PC-3 (cell line): ENCODE measurements around the gene CNKSR3. TPM values are rescaled to one million over a fixed set of nuclear protein-coding genes. Genes with fewer than 3 reads are reported as not detected.

Source experiments
- ATAC-seq: fragments of 200-7000 bp; cut with Tn5 transposase; 2 replicates; pipeline ENCODE4 v1.9.1; 2020; ENCODE audit warnings: mild to moderate bottlenecking, moderate library complexity
- BruUV-seq: library from RNA; stranded (reverse); fragments of 400-500 nt; replicated peaks from 2 replicates; lab custom pipeline; 2021; lab: Mats Ljungman, UMichigan
- CTCF ChIA-PET: fragments of 300-600 bp; sonication (Branson Sonifier 250); formaldehyde crosslinking; loops from one replicate; lab custom pipeline; 2022; ENCODE audit warnings: antibody characterized with exemption; lab: Charles Lee
- POLR2A ChIA-PET: fragments of 300-600 bp; sonication (Branson Sonifier 250); formaldehyde crosslinking; loops from one replicate; lab custom pipeline; 2022; ENCODE audit warnings: antibody characterized with exemption; ENCODE audit not compliant: unreplicated experiment; lab: Charles Lee
- DNase-seq: peaks from one replicate; pipeline ENCODE4 v3.0.0-alpha.2; 2015
- H2AFZ ChIP-seq: fragments of 300-600 bp; sonication (generic); 2 replicates; pipeline ENCODE4 v1.6.0; 2016; ENCODE audit warnings: antibody characterized with exemption, low read length
- H3F3A ChIP-seq: fragments of 300-600 bp; sonication (generic); one replicate; pipeline ENCODE4 v1.6.0; 2017; ENCODE audit warnings: antibody characterized with exemption, low read length, control low read depth, mild to moderate bottlenecking; ENCODE audit not compliant: unreplicated experiment
- H3K27ac ChIP-seq: fragments of 300-600 bp; sonication (generic); 2 replicates; pipeline ENCODE4 v1.5.1; 2016; ENCODE audit warnings: mild to moderate bottlenecking, low read length
- H3K27me3 ChIP-seq: fragments of 300-600 bp; sonication (generic); 2 replicates; pipeline ENCODE4 v1.6.1; 2016; ENCODE audit warnings: low read length, mixed read lengths
- H3K36me3 ChIP-seq: fragments of 300-600 bp; sonication (generic); 2 replicates; pipeline ENCODE4 v1.6.1; 2016; ENCODE audit warnings: low read depth, mixed run types, low read length, mixed read lengths
- H3K4me1 ChIP-seq: fragments of 300-600 bp; sonication (generic); 2 replicates; pipeline ENCODE4 v1.5.1; 2016; ENCODE audit warnings: low read length; ENCODE audit not compliant: insufficient read depth
- H3K4me2 ChIP-seq: fragments of 300-600 bp; sonication (generic); 2 replicates; pipeline ENCODE4 v1.6.0; 2016; ENCODE audit warnings: low read length
- H3K4me3 ChIP-seq: fragments of 300-600 bp; sonication (generic); 2 replicates; pipeline ENCODE4 v1.5.1; 2016; ENCODE audit warnings: mild to moderate bottlenecking, low read length, mixed read lengths
- H3K79me2 ChIP-seq: fragments of 300-600 bp; sonication (generic); 2 replicates; pipeline ENCODE4 v1.6.1; 2017; ENCODE audit warnings: low read length, mixed read lengths
- H3K9ac ChIP-seq: fragments of 300-600 bp; sonication (generic); 2 replicates; pipeline ENCODE4 v1.6.0; 2016; ENCODE audit warnings: mild to moderate bottlenecking, low read length
- H3K9me2 ChIP-seq: fragments of 300-600 bp; sonication (generic); replicated peaks from 2 replicates; pipeline ENCODE4 v1.6.1; 2016; ENCODE audit warnings: mixed run types, low read length, mixed read lengths
- H3K9me3 ChIP-seq: fragments of 300-600 bp; sonication (generic); 2 replicates; pipeline ENCODE4 v1.6.1; 2016; ENCODE audit warnings: low read length, mixed read lengths
- H4K20me1 ChIP-seq: fragments of 300-600 bp; sonication (generic); 2 replicates; pipeline ENCODE4 v1.6.1; 2016; ENCODE audit warnings: low read length, mixed read lengths
- EZH2 ChIP-seq: fragments of 300-600 bp; sonication (generic); IDR thresholded peaks from one replicate; pipeline ENCODE4 v1.6.1; 2017; ENCODE audit warnings: antibody characterized with exemption, mild to moderate bottlenecking, low read length; ENCODE audit not compliant: unreplicated experiment
- EZH2phosphoT487 ChIP-seq: fragments of 300-600 bp; sonication (generic); IDR thresholded peaks from 2 replicates; pipeline ENCODE4 v1.6.1; 2018; ENCODE audit warnings: mild to moderate bottlenecking, antibody characterized with exemption, low read length, borderline replicate concordance
- intact Hi-C: fragments of 100-400 bp; cut with micrococcal nuclease; formaldehyde crosslinking; loops from 2 replicates; pipeline ENCODE4 v1.9.0; 2023
- total RNA-seq: library from RNA; depleted of rRNA; stranded (reverse); fragments of >200 nt; gene quantifications from 2 replicates; pipeline ENCODE4 v1.2.3, GENCODE V29; 2014
- TF ChIP-seq, protein P1 (sequence below): fragments of 300-600 bp; sonication (generic); conservative IDR thresholded peaks from 2 replicates; pipeline ENCODE4 v1.5.1; 2017; ENCODE audit warnings: antibody characterized with exemption, low read depth, mild to moderate bottlenecking, low read length

The CNKSR3 gene
- total RNA-seq, 1 experiment from 2014 or later = 3.2 TPM

DNA sequence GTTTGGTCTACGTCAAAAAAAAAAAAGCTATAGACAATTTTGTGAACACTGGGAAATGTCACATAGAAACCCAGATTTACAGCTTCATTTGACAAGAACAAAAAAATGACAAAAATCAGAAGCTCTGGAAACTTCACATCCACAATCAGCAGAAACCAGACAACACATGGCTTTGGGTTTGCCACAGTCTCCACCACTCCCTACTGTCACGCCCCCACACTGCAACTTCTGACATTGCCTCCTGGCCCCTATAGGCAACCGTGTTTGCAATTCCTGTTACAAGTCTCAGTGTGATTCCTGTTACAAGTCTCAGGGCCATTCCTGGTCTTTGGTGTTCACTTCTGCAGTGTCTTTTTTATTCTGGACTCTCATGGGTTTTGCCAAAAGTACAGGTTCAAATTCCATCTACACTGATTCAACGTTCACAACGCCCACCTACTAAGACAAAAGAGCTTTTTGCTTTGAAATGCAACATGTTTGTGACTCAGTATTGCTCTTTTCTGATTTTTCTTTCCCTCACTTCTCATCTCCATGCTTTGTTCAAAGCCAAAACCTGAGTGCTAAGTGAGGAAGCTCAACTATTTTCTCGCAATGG, 12.0 kb downstream of the CNKSR3 start:
- no peaks in the 10 kb centered on the region for H3K9me2 ChIP-seq
- no peak overlapping the region for H2AFZ ChIP-seq
- POLR2A ChIA-PET = no interaction called here
- no peak overlapping the region for H3K4me3 ChIP-seq
- CTCF ChIA-PET = no interaction called here
- no peaks in the 10 kb centered on the region for H3K36me3 ChIP-seq
- no peak overlapping the region for H3K9ac ChIP-seq
- no peaks in the 10 kb centered on the region for H3F3A ChIP-seq
- H3K27ac ChIP-seq = no peak overlapping the region
- H3K4me1 ChIP-seq = no peaks in the 10 kb centered on the region
- H3K79me2 ChIP-seq = no peaks in the 10 kb centered on the region
- no peaks in the 10 kb centered on the region for H3K27me3 ChIP-seq
- no peaks in the 10 kb centered on the region for H3K9me3 ChIP-seq
- no TSS peak for BruUV-seq
- no peak overlapping the region for H3K4me2 ChIP-seq
- TF ChIP-seq, protein P1, sequence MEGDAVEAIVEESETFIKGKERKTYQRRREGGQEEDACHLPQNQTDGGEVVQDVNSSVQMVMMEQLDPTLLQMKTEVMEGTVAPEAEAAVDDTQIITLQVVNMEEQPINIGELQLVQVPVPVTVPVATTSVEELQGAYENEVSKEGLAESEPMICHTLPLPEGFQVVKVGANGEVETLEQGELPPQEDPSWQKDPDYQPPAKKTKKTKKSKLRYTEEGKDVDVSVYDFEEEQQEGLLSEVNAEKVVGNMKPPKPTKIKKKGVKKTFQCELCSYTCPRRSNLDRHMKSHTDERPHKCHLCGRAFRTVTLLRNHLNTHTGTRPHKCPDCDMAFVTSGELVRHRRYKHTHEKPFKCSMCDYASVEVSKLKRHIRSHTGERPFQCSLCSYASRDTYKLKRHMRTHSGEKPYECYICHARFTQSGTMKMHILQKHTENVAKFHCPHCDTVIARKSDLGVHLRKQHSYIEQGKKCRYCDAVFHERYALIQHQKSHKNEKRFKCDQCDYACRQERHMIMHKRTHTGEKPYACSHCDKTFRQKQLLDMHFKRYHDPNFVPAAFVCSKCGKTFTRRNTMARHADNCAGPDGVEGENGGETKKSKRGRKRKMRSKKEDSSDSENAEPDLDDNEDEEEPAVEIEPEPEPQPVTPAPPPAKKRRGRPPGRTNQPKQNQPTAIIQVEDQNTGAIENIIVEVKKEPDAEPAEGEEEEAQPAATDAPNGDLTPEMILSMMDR = no peak
- TF ChIP-seq EZH2 = no peak
- no peaks in the 10 kb centered on the region for H4K20me1 ChIP-seq
- no peak for ATAC-seq
- no peak for DNase-seq
- intact Hi-C loops = no loop called here

DNA sequence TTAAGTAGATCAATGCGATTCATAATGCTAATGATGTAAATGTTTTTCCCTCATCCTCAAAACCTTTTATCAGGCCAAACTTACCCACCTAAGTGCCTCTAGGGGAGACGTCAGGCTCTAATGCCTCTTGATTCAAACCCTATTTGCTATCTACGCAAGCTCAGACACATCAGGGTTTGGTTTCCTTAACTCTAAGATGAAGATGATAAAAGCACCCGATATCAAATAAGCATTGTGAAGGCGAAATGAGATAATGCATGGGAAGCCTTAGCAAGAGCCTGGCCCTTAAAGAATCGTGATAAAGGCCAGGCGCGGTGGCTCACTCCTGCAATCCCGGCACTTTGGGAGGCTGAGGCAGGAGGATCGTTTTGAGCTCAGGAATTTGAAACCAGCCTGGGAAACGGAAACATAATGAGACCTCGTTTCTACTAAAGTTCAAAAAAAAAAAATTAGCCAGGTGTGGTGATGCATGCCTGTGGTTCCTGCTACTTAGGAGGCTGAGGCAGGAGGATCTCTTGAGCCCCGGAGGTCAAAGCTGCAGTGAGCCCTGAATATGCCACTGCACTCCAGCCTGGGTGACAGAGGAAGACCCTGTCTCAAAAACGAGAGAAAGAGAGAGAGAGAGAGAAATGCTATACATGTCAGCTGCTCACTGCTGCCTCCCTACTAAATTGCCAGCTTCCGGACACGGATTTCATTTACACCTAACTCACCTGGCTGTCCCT, 13.5 kb downstream of the CNKSR3 start:
- Histone ChIP-seq H3K27ac (no peak overlapping the region), H3K79me2 (no peaks in the 10 kb centered on the region), H3K9ac (no peak overlapping the region), H3K36me3 (no peaks in the 10 kb centered on the region), H3K4me1 (no peaks in the 10 kb centered on the region), H4K20me1 (no peaks in the 10 kb centered on the region), H3K9me3 (no peaks in the 10 kb centered on the region), H2AFZ (no peak overlapping the region), H3K4me2 (no peak overlapping the region), H3K27me3 (no peaks in the 10 kb centered on the region), H3K9me2 (no peaks in the 10 kb centered on the region), H3F3A (no peaks in the 10 kb centered on the region), H3K4me3 (no peak overlapping the region)
- CTCF ChIA-PET = no interaction called here
- TF ChIP-seq EZH2phosphoT487 (no peak), EZH2 (no peak)
- TF ChIP-seq, protein P1 = no peak
- no TSS peak for BruUV-seq
- intact Hi-C loops = no loop called here
- no peak for DNase-seq
- POLR2A ChIA-PET = no interaction called here
- no peak for ATAC-seq

DNA sequence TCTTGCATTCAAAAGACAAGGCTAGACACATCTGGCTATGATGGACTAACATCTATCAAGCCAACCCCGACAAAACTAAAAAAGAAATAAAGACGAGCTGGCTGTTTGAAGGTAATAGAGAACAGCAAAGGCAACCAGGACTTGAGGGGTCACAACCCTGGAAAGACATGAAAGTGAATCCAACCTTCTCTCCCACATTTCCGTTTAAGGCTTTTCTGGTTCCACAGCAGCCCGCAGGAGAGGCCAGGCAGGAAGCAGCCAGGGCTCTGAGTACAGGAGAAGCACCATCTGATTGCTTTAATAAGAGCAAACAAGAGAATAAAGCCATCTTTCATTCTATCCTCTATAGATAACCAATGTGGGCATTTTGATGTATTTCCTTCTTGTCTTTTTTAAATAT, 14.3 kb downstream of the CNKSR3 start:
- H3K4me3 ChIP-seq = no peak overlapping the region
- no peak overlapping the region for H3K27ac ChIP-seq
- intact Hi-C loops = no loop called here
- CTCF ChIA-PET = no interaction called here
- no TSS peak for BruUV-seq
- no peak overlapping the region for H2AFZ ChIP-seq
- POLR2A ChIA-PET = no interaction called here
- H3K79me2 ChIP-seq = no peaks in the 10 kb centered on the region
- H3K4me1 ChIP-seq = no peaks in the 10 kb centered on the region
- H4K20me1 ChIP-seq = no peaks in the 10 kb centered on the region
- TF ChIP-seq EZH2phosphoT487 = no peak
- TF ChIP-seq, protein P1 = no peak
- no peak for TF ChIP-seq EZH2
- H3K9me2 ChIP-seq = no peaks in the 10 kb centered on the region
- no peaks in the 10 kb centered on the region for H3K27me3 ChIP-seq
- H3K36me3 ChIP-seq = no peaks in the 10 kb centered on the region
- H3K9ac ChIP-seq = no peak overlapping the region
- no peak overlapping the region for H3K4me2 ChIP-seq
- H3F3A ChIP-seq = no peaks in the 10 kb centered on the region
- no peak for DNase-seq
- no peak for ATAC-seq
- H3K9me3 ChIP-seq = no peaks in the 10 kb centered on the region
